HepG2 (cell line): Measurements from ENCODE around the gene CCT5. TPM values are rescaled to one million over a fixed set of nuclear protein-coding genes. Genes with fewer than 3 reads are reported as not detected.

Experiments
- ATAC-seq: fragments of 200-7000 bp; cut with Tn5 transposase; 3 replicates; pipeline ENCODE4 v1.9.1; 2020; ENCODE audit warnings: mild to moderate bottlenecking, moderate library complexity
- BruUV-seq: library from RNA; stranded (reverse); fragments of 400-500 nt; replicated peaks from 2 replicates; lab custom pipeline; 2021; lab: Mats Ljungman, UMichigan
- CTCF ChIA-PET: fragments of 300-600 bp; formaldehyde crosslinking; extraction: SDS; loops from one replicate; lab custom pipeline; 2021; ENCODE audit warnings: low total read pairs, inconsistent platforms, low intra/inter-chr PET ratio; lab: Yijun Ruan, JAX
- POLR2A ChIA-PET: fragments of 350-600 bp; sonication (Branson Sonifier 250); formaldehyde crosslinking; loops from one replicate; lab custom pipeline; 2020; ENCODE audit warnings: antibody characterized with exemption, inconsistent platforms; lab: Yijun Ruan, JAX
- DNase-seq: peaks from one replicate; pipeline ENCODE4 v3.0.0-alpha.2; 2015; ENCODE audit warnings: low spot score
- FAIRE-seq: peaks from 3 replicates; lab custom pipeline; 2011; peaks lifted over from hg19 to GRCh38; lab: Jason Lieb, UNC
- H2AFZ ChIP-seq: one replicate; pipeline ENCODE4 v1.6.1; 2011; ENCODE audit warnings: low read length, inconsistent platforms
- H3K27ac ChIP-seq: fragments of 300-600 bp; 3 replicates; pipeline ENCODE4 v1.8.0; 2011; ENCODE audit warnings: mixed run types, mild to moderate bottlenecking, mixed read lengths, low read length, inconsistent platforms; ENCODE audit not compliant: insufficient read depth; ENCODE audit errors: extremely low read length
- H3K27me3 ChIP-seq, 2 experiments: fragments of 200-600 bp in 1 of 2; 2 replicates in 1 of 2; 3 replicates in 1 of 2; pipeline versions ENCODE4 v1.6.0 to v1.8.0; 2011; ENCODE audit warnings: low read length in 2 of 2, mild to moderate bottlenecking in 2 of 2, moderate library complexity in 2 of 2, inconsistent platforms in 1 of 2; ENCODE audit not compliant: insufficient read depth in 2 of 2, control insufficient read depth in 1 of 2
- H3K36me3 ChIP-seq, 2 experiments: fragments of 200-600 bp in 1 of 2; replicated peaks in 1 of 2; 2 replicates in 1 of 2; 3 replicates in 1 of 2; pipeline versions ENCODE4 v1.5.1 to v1.8.0; 2011; ENCODE audit warnings: low read length in 2 of 2, inconsistent platforms in 1 of 2; ENCODE audit not compliant: insufficient read depth in 2 of 2, control insufficient read depth in 1 of 2
- H3K4me1 ChIP-seq: 2 replicates; pipeline ENCODE4 v1.5.1; 2012; ENCODE audit warnings: low read length, inconsistent platforms; ENCODE audit not compliant: insufficient read depth
- H3K4me2 ChIP-seq: 2 replicates; pipeline ENCODE4 v1.6.0; 2011; ENCODE audit warnings: low read depth, low read length, inconsistent platforms
- H3K4me3 ChIP-seq, 3 experiments: fragments of 200-600 bp in 1 of 3; sonication (generic), shearing (Covaris generic) in 1 of 3; replicated peaks in 1 of 3; 2 replicates each; pipeline ENCODE4 v1.5.1; 2011 to 2016; ENCODE audit warnings: low read length in 3 of 3, inconsistent platforms in 2 of 3, low read depth in 2 of 3, mild to moderate bottlenecking in 2 of 3, control low read depth in 1 of 3, mixed read lengths in 1 of 3; ENCODE audit not compliant: insufficient read depth in 1 of 3
- H3K79me2 ChIP-seq: one replicate; pipeline ENCODE4 v1.6.1; 2011; ENCODE audit warnings: low read length, inconsistent platforms; ENCODE audit not compliant: insufficient read depth
- H3K9ac ChIP-seq: 2 replicates; pipeline ENCODE4 v1.6.0; 2011; ENCODE audit warnings: mild to moderate bottlenecking, low read depth, low read length, inconsistent platforms; ENCODE audit not compliant: insufficient read depth
- H3K9me3 ChIP-seq: 2 replicates; pipeline ENCODE4 v1.5.1; 2012; ENCODE audit warnings: mild to moderate bottlenecking, low read length
- H4K20me1 ChIP-seq: 2 replicates; pipeline ENCODE4 v1.6.0; 2011; ENCODE audit warnings: inconsistent platforms, mild to moderate bottlenecking, low read length, moderate library complexity; ENCODE audit not compliant: insufficient read depth
- AGO1 ChIP-seq: fragments of 200-400 bp; formaldehyde crosslinking; IDR thresholded peaks from 2 replicates; pipeline ENCODE4 v1.6.1; 2017; ENCODE audit warnings: mild to moderate bottlenecking, low read depth, low read length, moderate library complexity; ENCODE audit not compliant: poor library complexity, severe bottlenecking
- ARNTL ChIP-seq: sonication (generic); formaldehyde crosslinking; IDR thresholded peaks from 2 replicates; pipeline ENCODE4 v1.4.0; 2020; ENCODE audit warnings: mild to moderate bottlenecking, missing genetic modification reagents
- CCDC6 ChIP-seq: sonication (generic); formaldehyde crosslinking; IDR thresholded peaks from 2 replicates; pipeline ENCODE4 v1.8.1; 2022; ENCODE audit warnings: mild to moderate bottlenecking, missing genetic modification reagents, moderate library complexity
- IRX3 ChIP-seq: sonication (generic); formaldehyde crosslinking; IDR thresholded peaks from 2 replicates; pipeline ENCODE4 v1.8.1; 2023; ENCODE audit warnings: mild to moderate bottlenecking, low read depth, missing genetic modification reagents, borderline replicate concordance
- KMT2A ChIP-seq: sonication (generic); formaldehyde crosslinking; IDR thresholded peaks from 2 replicates; pipeline ENCODE4 v1.4.0; 2020; ENCODE audit warnings: missing genetic modification reagents
- REL ChIP-seq: sonication (generic); formaldehyde crosslinking; conservative IDR thresholded peaks from 2 replicates; pipeline ENCODE4 v1.8.0; 2022; ENCODE audit warnings: mild to moderate bottlenecking, missing genetic modification reagents, moderate library complexity
- RXRB ChIP-seq: IDR thresholded peaks from 2 replicates; pipeline ENCODE4 v1.6.1; 2016; ENCODE audit warnings: borderline replicate concordance, missing genetic modification reagents, missing compliant biosample characterization
- TIGD3 ChIP-seq: sonication (generic); formaldehyde crosslinking; IDR thresholded peaks from 2 replicates; pipeline ENCODE4 v1.5.1; 2020; ENCODE audit warnings: mild to moderate bottlenecking, missing genetic modification reagents, borderline replicate concordance
- TRIM24 ChIP-seq: sonication (generic); formaldehyde crosslinking; IDR thresholded peaks from 2 replicates; pipeline ENCODE4 v1.8.0; 2022; ENCODE audit warnings: mild to moderate bottlenecking, missing genetic modification reagents
- ZNF296 ChIP-seq: sonication (generic); formaldehyde crosslinking; conservative IDR thresholded peaks from 2 replicates; pipeline ENCODE4 v1.5.0; 2020; ENCODE audit warnings: mild to moderate bottlenecking, missing genetic modification reagents
- ZNF367 ChIP-seq: sonication (generic); formaldehyde crosslinking; IDR thresholded peaks from 2 replicates; pipeline ENCODE4 v1.4.0; 2020; ENCODE audit warnings: missing genetic modification reagents, borderline replicate concordance
- ZNF468 ChIP-seq: sonication (generic); formaldehyde crosslinking; IDR thresholded peaks from 2 replicates; pipeline ENCODE4 v1.8.0; 2022; ENCODE audit warnings: mild to moderate bottlenecking, moderate library complexity, missing genetic modification reagents
- ZNF569 ChIP-seq: sonication (generic); formaldehyde crosslinking; IDR thresholded peaks from 2 replicates; pipeline ENCODE4 v1.5.0; 2020; ENCODE audit warnings: mild to moderate bottlenecking, missing genetic modification reagents, moderate library complexity, borderline replicate concordance
- ZNF670 ChIP-seq: sonication (generic); formaldehyde crosslinking; IDR thresholded peaks from 2 replicates; pipeline ENCODE4 v1.8.0; 2022; ENCODE audit warnings: mild to moderate bottlenecking, missing genetic modification reagents, borderline replicate concordance
- ZNF749 ChIP-seq: sonication (generic); formaldehyde crosslinking; IDR thresholded peaks from 2 replicates; pipeline ENCODE4 v1.8.0; 2022; ENCODE audit warnings: mild to moderate bottlenecking, missing genetic modification reagents, moderate library complexity, borderline replicate concordance
- ZSCAN25 ChIP-seq: sonication (generic); formaldehyde crosslinking; IDR thresholded peaks from 2 replicates; pipeline ENCODE4 v1.8.0; 2022; ENCODE audit warnings: mild to moderate bottlenecking, missing genetic modification reagents
- WGBS: methylation state at CpG from one replicate; pipeline ENCODE4 v1.1.6; 2017; ENCODE audit warnings: low lambda C conversion rate; 5-methylcytosine and 5-hydroxymethylcytosine counted together
- in situ Hi-C: cut with HindIII; loops from 2 replicates; pipeline ENCODE4 v1.10.0; 2017; ENCODE audit warnings: low pct_unique_long_range_greater_than_20kb; ENCODE audit not compliant: extremely low pct_ligation_motif_present
- intact Hi-C: fragments of 100-400 bp; cut with micrococcal nuclease; formaldehyde crosslinking; loops from one replicate; pipeline ENCODE4 v1.10.0; 2022; ENCODE audit not compliant: unreplicated experiment
- polyA plus RNA-seq, 8 experiments: library from polyadenylated mRNA; depleted of rRNA in 3 of 8; stranded (reverse) in 7 of 8; unstranded in 1 of 8; fragments of >200 nt; fragmentation: Illumina TruSeq in 4 of 8; extraction: Trizol in 4 of 8; gene quantifications; 2 replicates each; pipeline versions ENCODE4 v1.2.1 to v1.2.3, GENCODE V29; 2011 to 2016; ENCODE audit warnings: low read depth in 4 of 8, missing spikeins in 1 of 8, mixed read lengths in 1 of 8; ENCODE audit not compliant: insufficient read depth in 1 of 8
- total RNA-seq, 5 experiments: library from RNA; depleted of rRNA; stranded (reverse); fragments of >200 nt; fragmentation: Illumina TruSeq; extraction: Trizol; gene quantifications; 2 replicates each; pipeline ENCODE4 v1.2.3, GENCODE V29; 2016; ENCODE audit warnings: low read depth in 1 of 5
- TF ChIP-seq, protein P1 (sequence below), 2 experiments: fragments of 450-650 bp in 1 of 2; sonication (generic) in 1 of 2; formaldehyde crosslinking; IDR thresholded peaks; 2 replicates each; pipeline versions ENCODE4 v1.5.0 to v1.8.0; 2020 to 2022; ENCODE audit warnings: mild to moderate bottlenecking in 1 of 2, missing genetic modification reagents in 1 of 2
- TF ChIP-seq, protein P2 (sequence below), 2 experiments: sonication (generic) in 1 of 2; formaldehyde crosslinking in 1 of 2; IDR thresholded peaks; 2 replicates each; pipeline versions ENCODE4 v1.4.0 to v1.6.1; 2018 to 2020; ENCODE audit warnings: missing genetic modification reagents in 2 of 2, borderline replicate concordance in 1 of 2, low read depth in 1 of 2, mild to moderate bottlenecking in 1 of 2, missing biosample characterization in 1 of 2

Gene CCT5
- total and polyA plus RNA-seq, 2 of the 13 experiments (the other 11 are each of a cell fraction or from before 2014, with no cell fraction given), result 319 to 708 TPM

GRCh38 chr5:10215366-10215765 is 34.7 kb upstream of the CCT5 start:
- no peaks in the 10 kb centered on the region for H3K9me3 ChIP-seq
- TF ChIP-seq IRX3 (CRISPR knock-in tag), result no peak
- TF ChIP-seq, protein P1, sequence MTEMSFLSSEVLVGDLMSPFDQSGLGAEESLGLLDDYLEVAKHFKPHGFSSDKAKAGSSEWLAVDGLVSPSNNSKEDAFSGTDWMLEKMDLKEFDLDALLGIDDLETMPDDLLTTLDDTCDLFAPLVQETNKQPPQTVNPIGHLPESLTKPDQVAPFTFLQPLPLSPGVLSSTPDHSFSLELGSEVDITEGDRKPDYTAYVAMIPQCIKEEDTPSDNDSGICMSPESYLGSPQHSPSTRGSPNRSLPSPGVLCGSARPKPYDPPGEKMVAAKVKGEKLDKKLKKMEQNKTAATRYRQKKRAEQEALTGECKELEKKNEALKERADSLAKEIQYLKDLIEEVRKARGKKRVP (CRISPR knock-in tag; IDR thresholded peaks at IDR 0.05), result no peak
- no peak for TF ChIP-seq ZNF569 (CRISPR knock-in tag)
- TF ChIP-seq TRIM24 (CRISPR knock-in tag), result no peak
- no peak for TF ChIP-seq REL
- TF ChIP-seq KMT2A (CRISPR knock-in tag), result no peak
- no peak for TF ChIP-seq RXRB (CRISPR knock-in tag)
- no peak for TF ChIP-seq ZSCAN25 (CRISPR knock-in tag)
- no peak for TF ChIP-seq AGO1
- TF ChIP-seq, protein P2, sequence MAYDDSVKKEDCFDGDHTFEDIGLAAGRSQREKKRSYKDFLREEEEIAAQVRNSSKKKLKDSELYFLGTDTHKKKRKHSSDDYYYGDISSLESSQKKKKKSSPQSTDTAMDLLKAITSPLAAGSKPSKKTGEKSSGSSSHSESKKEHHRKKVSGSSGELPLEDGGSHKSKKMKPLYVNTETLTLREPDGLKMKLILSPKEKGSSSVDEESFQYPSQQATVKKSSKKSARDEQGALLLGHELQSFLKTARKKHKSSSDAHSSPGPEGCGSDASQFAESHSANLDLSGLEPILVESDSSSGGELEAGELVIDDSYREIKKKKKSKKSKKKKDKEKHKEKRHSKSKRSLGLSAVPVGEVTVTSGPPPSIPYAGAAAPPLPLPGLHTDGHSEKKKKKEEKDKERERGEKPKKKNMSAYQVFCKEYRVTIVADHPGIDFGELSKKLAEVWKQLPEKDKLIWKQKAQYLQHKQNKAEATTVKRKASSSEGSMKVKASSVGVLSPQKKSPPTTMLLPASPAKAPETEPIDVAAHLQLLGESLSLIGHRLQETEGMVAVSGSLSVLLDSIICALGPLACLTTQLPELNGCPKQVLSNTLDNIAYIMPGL (CRISPR knock-in tag; IDR thresholded peaks at IDR 0.05; ENCODE audit: borderline replicate concordance in 1 of 2, low read depth in 1 of 2), result no peak
- TF ChIP-seq CCDC6 (CRISPR knock-in tag), result no peak
- TF ChIP-seq ARNTL (CRISPR knock-in tag), result no peak
- no peak for TF ChIP-seq ZNF296 (CRISPR knock-in tag)
- TF ChIP-seq ZNF367 (CRISPR knock-in tag), result no peak
- no peak for TF ChIP-seq ZNF670
- no peak for TF ChIP-seq ZNF468 (CRISPR knock-in tag)
- TF ChIP-seq TIGD3 (CRISPR knock-in tag), result no peak
- TF ChIP-seq ZNF749 (CRISPR knock-in tag), result no peak
- TF ChIP-seq, all 625 proteins: peak for 0
- BruUV-seq, result no TSS peak
- no peaks in the 10 kb centered on the region for H3K27me3 ChIP-seq
- H3K4me3 ChIP-seq, result no peak overlapping the region
- H3K36me3 ChIP-seq, result no peaks in the 10 kb centered on the region
- no peaks in the 10 kb centered on the region for H3K79me2 ChIP-seq
- H2AFZ ChIP-seq, result no peak overlapping the region
- ATAC-seq (no peak), DNase-seq (no peak), FAIRE-seq (no peak)
- H3K27ac ChIP-seq, result no peak overlapping the region
- ChIA-PET CTCF (no interaction called here), POLR2A (no interaction called here)
- H4K20me1 ChIP-seq, result no peaks in the 10 kb centered on the region
- in situ Hi-C loops, result no loop called here
- no peak overlapping the region for H3K4me2 ChIP-seq
- no peaks in the 10 kb centered on the region for H3K4me1 ChIP-seq
- 39% methylated on average over 5 of the region's 5 CpGs for WGBS
- intact Hi-C loops, result no loop called here
- H3K9ac ChIP-seq, result no peak overlapping the region
